H4 (cell line): Measurements from ENCODE around the gene RAPGEF3. TPM values are rescaled to one million over a fixed set of nuclear protein-coding genes. Genes with fewer than 3 reads are reported as not detected.
A peak's percentile ranks its signal among the peaks of the same experiment; 100 is the strongest.

Source experiments
- DNase-seq: peaks from one replicate; pipeline ENCODE4 v3.0.0-alpha.2; 2015; ENCODE audit warnings: low spot score
- total RNA-seq: library from RNA; depleted of rRNA; stranded (reverse); fragments of >200 nt; shearing (Covaris generic); gene quantifications from 2 replicates; pipeline ENCODE4 v1.2.3, GENCODE V29; 2014

The RAPGEF3 gene
- total RNA-seq, 1 experiment from 2014 or later: 2.0 TPM

DNA sequence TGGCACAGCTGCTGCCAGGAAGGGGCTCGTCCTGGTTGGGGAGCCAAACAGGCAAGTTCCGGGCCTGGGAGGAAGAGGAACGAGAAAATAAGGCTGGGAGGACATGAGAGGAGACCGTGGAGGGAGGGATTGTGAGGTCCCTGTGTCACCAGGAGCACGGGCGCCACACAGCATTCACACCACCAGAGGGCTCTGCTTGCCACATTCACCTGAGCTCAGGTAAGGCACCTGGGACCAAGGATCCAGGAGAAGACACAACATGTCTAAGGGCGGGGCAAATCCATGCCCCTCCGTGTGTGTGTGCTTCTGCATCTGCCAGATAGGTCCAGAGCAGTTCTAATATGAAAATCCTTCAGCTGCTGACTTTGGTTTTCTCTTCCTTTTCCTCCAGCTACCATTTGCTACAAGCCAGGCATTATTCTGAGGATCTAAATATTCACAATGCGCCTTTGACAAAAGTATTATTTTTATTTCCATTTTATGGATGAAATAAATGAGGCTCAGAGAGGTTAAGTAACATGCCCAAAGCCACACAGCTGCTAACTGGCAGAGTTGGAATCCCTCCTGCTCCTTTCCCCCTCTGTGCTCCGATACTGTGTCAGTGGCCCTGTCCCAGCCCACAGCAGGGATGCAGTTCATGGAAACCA is 14.6 kb downstream of the RAPGEF3 start:
- DNase-seq: no peak

DNA sequence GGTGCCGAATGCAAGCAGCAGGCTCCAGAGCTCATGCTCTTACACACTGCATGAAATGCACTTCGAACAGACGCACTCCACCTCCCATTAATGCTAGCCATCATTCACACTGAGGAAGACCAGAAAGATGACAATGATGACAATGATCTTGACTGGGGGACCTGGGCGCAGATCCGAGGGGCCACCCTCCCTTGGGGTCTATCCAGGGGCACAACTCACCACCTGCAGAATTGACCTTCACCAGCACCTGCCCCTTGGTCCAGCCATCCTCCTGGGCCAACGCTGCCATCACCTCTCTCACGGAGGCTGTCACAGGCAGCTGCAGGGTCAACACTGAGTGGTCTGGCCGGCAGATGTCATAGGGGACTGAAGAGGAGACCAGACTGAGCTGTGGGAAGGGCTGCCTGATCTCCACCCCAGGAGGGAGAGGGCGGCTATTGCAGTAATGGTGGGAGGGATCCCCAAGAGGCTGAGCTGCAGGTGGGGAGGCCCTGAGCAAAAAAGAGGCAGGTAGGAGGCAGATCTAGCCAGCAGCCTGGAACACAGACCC is 15.3 kb downstream of the RAPGEF3 start:
- DNase-seq: no peak

DNA sequence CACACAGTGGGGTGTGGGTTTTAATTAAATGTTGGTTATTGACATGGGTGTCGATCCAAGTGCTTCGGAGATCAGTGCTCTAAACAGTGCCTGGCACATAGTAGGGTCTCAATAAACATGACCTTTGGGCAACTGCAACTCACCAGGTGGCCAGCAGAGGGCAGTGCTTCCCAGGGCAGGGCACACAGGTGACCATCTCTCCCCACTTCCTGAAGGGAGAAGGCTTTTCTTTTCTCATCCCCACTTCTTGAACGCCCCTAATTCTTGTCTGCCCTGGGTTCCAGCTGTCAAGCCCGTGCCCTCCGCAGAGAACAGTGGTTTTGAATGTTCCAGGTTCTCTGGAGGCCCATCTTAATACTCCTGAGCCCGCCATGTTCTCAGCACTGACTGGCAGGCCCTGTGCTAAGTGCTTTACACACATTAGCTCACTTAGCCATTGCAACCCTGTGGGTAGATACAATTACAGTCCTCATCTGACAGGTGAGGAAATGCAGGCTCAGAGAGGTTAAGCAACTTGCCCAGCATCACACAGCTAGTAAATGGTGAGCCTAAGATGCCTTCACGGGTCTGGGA is 16.3 kb downstream of the RAPGEF3 start:
- DNase-seq: peak; percentile 32

DNA sequence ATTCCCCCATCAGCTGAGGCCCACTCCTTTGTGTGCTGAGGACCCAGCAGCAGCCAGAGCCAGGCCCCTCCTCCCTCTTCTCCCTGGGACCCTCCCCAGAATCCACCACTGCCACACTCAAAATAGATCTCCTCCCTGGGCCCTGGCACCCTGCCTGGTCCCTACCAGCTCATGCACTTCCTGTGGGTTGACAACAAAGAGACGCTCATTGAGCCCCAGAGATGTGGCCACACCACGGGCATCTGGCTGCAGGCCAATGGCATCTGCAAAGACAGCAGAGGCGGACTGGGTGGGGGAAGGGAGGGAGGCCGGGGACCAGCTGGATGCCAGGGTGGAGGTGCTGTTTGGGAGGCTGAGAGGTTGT is 17.4 kb downstream of the RAPGEF3 start:
- peak; percentile 95 for DNase-seq

DNA sequence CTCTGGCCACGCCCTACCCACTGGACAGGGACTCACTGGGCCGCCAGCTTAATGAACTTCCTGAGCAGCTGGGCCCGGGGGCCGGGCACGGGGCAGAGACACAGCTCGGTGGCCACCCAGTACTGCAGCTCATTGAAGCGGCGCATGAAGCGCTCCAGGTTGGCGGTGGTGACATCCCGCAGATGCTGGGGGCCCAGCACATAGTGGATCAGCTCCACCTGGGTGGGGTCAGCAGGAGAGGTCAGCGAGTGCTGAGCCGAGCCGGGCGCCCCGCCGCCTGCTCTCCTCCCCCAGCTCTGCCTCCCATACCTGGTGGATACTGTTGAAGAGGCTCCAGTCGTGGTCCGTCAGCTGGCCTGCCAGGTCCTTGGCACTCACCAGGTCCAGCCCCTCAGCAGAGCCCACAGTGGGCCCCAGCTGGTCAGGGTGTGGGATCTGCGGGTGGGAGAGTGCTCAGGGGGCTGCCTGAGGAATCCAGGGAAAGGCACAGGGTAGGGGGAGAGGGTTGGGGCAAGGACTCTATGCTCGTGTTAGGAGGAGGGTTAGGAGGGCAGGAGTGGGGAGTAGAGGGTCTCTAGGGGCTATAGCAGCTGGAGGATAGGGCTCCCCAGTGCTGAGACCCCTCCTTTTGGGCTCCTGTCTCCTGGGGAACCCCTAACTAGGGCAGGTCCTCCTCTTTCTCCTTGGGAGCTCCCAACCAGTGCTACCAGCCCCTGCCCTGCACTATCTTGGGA is 17.9 kb downstream of the RAPGEF3 start:
- DNase-seq: no peak

DNA sequence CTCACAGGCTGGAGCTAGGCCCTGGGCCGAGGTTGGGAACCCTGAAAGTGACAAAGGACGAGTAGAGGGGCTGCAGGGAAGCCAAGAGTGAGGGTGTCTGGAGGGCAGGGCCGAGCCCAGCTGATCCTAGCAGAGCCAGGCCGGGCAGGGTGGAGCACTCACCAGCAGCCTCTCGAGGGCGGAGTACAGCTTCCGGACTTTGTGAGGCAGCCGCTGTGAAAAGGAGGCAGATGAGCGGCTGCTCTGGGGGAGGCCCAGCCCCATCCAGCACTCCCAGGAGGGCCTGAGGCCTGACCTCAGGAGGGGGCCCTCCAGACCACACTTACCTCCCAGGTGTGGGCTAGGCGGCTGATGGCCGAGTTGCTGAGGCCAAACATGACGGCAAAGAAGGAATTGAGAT is 18.7 kb downstream of the RAPGEF3 start:
- DNase-seq: no peak

DNA sequence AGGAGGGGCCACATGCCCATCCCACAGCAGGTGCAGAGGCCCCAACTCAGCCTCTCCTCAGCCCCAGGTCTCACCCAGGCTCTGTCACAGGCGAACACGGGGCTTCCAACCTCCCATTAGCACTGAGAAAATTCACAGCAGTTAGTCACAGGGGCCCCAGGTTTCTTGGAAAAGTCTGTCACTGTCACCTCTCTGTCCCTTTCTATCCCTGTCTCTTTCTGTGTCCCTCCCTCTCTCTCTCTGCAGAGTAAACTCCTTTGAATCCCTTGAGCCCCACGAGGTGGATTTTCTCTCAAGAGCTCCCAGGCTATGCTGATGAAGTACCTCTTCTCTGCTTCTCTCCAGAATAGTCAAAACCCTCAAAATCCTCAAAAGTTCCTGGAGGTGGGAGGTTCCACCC is 19.4 kb downstream of the RAPGEF3 start:
- DNase-seq: no peak

DNA sequence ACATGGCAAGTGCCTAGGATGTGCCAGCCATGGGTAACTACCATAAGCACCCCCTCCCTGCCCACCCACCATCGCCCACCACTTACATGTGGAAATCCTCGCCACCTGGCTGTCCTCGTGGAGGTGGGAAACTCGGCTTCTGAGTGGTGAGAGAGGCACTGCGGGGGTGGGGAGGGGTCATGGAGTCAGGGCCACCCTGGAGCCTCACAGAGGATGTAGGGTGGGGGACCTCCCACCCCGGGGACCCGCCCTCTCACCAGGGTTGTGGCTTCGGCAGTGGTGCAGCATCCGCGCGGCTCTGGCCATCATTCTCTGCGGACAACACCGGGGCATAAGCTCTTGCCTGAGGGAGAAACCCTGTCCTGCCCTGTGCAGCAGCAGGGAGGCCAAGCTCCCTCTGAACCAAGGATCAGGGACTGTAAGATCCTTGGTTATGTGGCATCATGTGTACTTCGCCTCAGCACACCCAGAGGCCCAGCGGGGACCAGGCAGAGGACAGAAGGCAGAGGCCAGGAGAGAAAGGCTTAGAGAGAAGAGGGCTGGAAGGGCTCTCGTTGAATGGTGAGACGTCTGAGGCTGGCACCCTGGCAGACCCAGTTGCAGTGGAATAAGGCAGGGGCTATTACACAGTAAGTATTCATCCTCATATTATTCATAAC is 20.6 kb downstream of the RAPGEF3 start:
- DNase-seq: no peak

DNA sequence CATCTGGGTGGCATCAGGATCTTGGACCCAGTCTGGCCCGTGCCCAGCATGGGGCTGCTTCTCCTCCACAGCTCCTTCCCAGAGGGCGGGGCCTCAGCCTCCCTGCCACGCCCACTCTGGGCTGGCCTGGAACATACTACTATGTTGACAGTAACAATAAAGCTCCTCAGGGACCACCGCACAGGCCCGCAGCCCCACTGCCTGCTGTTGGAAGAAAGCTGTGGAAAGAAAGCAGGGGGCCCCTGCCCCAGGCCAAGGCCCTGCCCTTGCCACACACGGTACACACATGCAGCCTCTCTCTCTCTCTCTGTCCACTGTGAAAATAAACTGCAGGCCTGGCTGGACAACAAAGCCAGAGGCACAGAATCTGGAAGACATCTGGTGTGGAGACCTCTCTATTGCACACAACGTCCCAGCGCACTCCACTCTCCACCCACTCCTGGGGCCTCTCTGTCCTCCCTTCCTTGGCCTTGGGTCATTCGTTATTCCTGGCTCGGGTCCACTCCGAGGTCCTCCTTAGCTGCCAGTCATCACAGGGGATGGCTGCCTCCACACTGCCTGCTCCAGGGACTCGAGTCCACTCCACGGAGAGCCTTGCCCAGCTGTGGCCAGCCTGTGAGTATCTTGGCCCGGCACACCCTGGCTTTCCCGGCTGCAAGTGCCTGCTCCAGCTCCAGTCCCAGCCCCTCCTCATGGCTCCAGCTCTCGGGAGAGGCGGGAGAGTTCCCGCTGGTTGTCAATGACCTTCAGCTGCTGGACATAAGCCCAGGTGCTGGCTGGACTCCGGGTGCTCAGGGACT is 21.6 kb downstream of the RAPGEF3 start:
- no peak for DNase-seq

DNA sequence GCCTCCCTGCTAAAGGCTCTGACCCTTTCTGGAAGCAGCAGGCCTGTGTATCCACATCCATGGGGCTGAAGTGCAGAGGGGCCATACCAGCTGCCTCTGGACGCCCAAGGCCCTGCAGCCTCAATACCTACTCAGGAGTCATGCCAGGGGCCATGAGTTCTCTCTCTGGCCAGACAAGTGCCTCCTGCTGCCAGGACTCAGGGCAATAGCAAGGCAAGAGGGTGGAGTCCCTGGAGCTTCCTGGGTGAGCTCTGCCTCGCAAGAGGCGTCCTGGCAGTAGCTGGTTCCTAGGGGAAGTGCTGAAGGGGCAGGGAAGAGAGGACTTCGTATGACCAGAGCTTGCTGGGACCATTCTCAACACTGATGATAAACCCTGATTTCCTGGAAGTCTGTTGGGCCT is 22.5 kb downstream of the RAPGEF3 start:
- DNase-seq: no peak

DNA sequence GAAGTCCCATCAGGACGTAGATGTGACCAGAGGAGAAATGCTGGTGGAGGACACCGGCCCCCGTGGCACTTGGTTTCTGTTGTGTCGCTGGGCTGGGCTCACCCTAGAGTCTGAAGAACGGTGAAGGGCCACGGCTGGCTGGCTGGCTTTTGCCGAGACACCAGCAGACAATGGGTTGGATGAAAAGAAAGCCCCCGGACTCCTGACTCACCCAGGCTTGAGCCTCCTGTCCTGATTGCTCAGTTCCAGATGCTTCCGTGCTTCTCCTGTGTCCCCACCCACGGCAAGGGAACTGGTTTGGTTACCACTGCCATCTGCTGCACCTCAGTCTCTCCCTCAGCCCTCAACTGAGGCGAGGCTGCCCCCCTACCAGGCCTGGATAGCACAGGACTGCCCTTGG is 23.0 kb downstream of the RAPGEF3 start:
- DNase-seq: no peak

DNA sequence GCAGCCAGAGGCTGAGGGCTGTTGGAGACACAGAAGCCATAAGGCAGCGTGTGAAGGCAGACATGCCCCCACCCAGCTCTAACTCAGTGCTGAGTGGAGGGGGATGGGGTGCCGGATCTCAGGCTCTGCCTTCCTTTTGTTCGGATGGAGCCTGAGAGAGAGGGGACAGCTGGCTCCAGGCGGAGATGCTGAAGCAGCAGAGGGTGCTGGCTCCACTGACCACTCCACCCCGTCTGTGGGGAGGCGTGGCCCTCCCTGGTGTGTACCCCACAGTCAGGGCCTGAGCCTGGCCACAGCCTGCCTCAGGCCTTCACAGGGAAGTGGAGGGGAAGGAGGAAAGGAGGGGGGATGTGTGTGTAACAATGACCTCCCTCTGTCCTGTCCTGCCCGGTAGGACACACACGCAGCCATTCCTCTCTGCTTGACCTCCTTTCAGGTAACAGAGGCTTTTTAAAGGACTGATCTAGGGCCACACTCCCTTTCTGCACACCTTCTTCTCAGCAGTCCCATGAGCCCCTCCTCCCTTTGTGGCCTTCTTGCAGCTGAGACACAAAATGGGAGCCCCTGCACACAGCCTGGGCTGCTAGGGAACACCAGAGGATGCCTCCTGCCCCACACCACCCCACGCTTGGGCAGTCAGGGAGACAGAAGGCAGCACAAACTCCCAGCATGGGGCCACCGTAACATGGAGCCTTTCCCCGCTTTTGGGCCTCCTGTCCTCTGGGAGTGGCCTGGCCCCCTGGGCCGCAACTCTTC is 23.8 kb downstream of the RAPGEF3 start:
- DNase-seq: no peak

DNA sequence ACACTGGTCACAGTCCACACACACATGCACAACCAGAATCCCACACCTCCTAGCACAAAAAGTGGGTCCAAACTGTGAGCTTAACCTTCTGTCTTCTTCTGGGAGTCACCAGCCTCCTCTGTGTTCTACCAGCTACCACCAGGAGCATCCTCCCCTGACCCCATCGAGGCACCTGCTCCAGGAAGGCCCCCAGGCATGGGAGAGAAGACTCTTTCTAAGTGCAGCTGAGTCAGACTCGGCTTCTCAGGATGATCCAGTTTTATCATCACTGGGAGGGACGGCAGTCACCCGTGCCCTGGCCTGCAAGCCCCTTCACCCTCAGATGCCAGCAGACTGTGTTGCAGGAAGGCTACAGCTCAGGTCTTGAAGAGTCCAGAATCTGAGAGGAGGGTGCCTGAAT is 25.5 kb downstream of the RAPGEF3 start:
- no peak for DNase-seq

DNA sequence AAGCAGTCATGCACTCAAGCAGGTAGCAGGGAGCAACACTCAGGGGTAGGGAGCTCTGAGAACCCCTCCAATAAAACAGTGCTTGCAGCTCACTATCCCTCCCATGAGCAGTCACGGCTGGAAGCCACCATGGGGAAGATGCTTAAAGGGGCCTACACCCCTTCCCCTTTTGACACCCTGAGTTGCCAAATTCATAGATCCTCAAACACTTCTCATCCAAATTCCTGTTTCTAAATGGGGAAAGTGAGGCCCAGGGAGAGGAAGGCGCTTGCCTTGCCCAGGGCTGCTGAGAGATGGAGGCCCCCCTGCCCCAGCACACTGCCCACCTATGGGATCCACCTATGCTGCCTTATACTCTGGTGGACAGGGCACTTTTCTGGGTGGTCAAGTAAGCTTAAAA is 26.2 kb downstream of the RAPGEF3 start:
- DNase-seq: no peak

DNA sequence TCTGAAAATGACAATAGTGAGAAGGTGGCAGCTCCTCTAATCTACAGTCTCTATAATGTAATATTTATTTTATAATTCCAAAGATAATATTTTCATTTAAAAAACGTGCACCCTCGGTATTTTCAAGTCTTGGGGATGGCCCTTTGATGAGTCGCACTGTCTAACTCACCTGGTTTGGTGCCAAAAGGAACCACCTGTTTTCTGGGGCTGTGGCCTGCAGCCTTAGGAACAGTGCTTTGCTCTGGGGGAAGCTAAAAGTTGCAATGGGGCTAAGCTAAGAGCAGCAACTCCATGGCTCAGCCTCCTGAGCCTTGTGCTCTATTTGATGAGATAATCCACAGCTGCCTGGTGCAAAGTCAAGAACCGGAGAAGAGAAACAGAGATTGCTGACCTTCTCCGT is 27.0 kb downstream of the RAPGEF3 start:
- no peak for DNase-seq

DNA sequence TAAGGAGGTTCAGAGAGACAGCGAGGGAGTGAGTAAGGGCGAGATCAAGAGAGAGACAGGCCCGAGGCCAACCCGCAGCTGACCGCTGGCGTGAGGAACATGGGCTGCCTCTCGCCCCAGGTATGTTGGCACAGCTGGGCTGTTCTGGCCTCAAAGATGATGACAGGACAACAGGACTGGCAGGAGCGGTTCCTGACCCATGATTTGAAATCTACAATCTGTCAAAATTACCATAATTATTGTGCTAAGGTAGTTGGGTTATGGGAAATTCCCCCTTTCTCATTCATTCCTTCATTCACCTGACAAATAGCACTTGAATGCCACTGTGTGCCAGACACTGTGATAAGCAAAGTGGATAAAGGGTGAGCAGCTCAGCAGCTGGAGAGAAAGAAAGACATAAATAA is 28.3 kb downstream of the RAPGEF3 start:
- DNase-seq: no peak

DNA sequence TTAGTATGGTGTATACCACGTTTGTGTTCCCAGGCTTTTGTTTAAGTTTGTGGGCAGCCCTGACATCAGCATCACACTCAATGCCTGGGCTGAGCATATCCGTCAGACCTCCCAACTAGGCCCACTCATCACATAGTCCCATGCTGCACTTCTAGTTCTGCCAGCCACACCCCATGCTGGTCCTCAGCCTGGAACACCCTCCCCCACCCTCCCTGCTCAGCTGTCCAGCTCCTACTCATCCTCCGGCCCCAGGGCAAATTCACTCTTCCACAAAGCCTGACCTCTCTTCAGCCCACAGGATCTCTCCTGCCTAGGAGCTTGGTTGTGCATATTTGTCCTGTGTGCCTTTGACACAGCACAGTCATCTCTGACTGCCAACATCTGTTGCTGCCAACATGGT is 29.4 kb downstream of the RAPGEF3 start:
- no peak for DNase-seq

DNA sequence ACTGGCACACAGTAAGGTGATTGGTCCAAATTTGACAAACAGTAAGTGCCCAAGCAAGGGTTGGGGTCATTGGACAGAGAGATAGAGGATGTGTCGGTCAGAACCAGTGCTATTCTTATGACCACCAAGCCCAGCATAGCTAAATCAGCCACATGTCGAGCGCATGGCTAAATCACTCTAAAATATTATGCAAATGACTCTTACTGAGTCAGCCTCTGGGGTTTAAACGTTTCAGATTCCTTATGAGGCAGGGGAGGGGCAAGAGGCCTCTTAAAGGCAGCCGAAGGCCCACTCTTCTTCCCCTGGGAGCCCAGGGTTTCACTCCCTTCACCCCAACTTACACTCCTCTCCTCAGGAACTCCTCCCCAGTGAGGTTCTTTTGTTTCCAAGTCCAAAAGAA is 32.8 kb downstream of the RAPGEF3 start:
- DNase-seq: no peak

DNA sequence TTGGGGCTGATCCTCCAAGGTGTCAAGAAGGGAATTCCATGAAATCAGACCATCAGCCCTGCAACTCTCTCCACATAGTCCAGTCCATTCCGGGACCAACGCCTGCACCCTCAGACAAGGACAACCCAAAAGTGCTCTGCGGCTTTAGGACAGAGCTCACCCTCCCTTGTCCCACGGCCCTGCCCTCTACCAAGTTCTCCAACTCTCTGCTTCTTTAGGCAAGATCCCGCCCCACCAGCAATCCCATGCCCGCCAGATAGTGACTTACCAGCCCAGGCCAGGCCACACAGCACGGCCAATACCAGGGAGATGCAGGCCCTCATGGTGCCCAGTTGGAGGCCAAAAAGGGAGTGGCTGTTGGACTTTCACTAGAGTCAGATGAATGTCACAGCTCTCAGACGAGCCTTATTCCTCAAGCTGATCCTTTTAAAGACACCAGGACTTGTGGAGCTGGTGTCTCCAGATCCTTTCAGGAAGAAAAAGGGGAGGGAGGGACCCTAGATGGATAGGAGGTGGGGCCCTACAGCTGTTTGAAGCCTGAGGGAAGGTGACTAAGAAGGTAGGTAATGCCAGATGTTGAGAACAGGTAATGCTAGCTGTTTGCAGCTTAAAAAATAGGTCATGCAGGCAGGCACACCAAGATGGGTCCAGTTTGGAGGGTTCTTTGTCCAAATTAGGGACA is 33.4 kb downstream of the RAPGEF3 start, which contains the start of gene ENDOU:
TSS of gene ENDOU (minus strand) at position 400 of the 682 bp plus-strand sequence. CDS start at position 323, 77 bp downstream.
- DNase-seq: no peak

DNA sequence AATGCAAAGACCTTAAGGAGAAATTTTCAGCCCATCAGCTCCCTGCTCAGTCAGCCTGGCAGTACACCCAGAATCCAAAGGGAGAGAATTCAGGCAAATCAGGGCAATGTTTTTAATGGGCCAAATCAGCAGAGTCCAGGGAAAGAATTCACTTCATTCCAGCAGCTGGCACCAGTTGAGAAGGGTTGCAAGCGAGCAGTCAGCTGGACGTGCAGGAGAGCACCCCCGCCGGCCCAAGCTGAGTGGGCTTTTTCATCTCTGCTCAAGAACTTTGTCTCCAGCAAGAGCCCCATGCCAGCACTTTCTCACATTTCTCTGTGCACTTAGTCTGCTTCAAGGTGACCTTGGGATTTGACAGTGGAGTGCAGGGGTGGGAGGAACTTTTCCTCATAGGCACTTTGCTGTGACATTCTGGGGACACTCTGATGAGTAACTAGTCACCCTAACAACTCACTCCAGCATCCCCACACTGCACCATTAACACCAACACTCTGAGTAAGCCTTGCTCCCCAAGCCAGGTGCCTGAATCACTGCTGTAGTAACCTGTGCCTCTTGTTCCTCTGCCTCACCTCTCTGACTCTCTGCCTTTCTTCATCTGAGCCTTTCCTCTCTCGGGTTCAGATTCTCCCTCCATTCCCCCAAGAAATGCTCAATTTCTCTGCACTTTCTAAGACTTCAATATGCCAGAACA is 35.6 kb downstream of the RAPGEF3 start:
- DNase-seq: no peak
